ENCODE data around the gene C1QL1. TPM values are rescaled to one million over a fixed set of nuclear protein-coding genes. Genes with fewer than 3 reads are reported as not detected.
A peak's percentile ranks its signal among the peaks of the same experiment; 100 is the strongest.

Gene C1QL1
- polyA plus RNA-seq, 1 experiment = 1.9 TPM

DNA sequence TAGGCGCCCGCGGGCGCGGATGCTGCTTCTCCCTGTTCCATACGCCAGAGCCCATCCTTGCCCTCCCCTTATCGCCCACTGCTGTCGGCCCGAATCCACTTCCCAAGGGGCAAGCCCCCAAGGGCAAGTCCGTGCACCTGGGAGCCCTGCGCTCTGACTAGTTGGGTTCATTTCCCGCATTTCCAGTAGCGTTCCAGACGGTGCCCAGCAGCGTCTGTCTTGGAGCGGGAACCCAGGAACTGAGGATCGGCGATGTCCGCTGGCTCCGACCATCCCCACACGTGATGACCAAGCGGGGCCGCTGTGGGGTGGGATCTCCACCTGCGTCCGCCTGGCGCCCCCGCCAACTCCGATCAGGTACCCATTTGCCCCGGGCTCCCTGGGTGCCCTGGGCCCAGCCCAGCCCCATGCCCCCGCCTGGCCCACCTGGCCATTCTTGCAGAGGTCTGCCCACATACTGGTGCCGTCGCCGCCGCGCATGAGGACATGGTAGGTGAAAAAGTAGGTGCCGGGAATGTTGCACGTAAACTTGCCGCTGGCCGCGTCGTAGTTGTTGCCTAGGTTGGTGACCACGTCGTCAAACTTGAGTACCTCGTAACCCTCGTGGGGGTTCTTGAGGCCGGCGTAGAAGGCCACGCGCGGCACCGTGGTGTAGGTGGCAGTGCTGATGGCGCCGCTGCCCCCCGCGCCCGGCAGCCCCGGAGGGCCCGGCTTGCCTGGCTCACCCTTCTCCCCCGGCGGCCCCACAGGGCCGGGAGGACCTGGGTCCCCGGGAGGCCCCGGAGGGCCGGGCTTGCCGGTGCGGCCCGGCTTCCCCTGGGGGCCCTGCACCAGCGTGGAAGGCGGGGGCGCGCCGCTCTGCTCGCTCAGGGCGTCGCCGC lies 837 bp downstream of the C1QL1 start:
- no peaks in the 10 kb centered on the region; the same call in 1 of the 2 replicates for H3K9me3 ChIP-seq (ENCODE audit: control insufficient read depth, insufficient read depth, low read length)
- CTCF ChIA-PET = interaction anchor here (0.8 kb wide), 1 partner anchor 47 kb away, joined by 3 read pairs; no protein-coding TSS in a partner anchor
- POLR2A ChIA-PET = no interaction called here
- no peak overlapping the region for H3K27ac ChIP-seq (ENCODE audit: low read depth, low read length)
- peaks cover 47% of the 10 kb centered on the region for H3K27me3 ChIP-seq (ENCODE audit: control insufficient read depth, insufficient read depth, low read length)
- no peak for DNase-seq (ENCODE audit: low read depth, low spot score)
- TF ChIP-seq, protein P1, sequence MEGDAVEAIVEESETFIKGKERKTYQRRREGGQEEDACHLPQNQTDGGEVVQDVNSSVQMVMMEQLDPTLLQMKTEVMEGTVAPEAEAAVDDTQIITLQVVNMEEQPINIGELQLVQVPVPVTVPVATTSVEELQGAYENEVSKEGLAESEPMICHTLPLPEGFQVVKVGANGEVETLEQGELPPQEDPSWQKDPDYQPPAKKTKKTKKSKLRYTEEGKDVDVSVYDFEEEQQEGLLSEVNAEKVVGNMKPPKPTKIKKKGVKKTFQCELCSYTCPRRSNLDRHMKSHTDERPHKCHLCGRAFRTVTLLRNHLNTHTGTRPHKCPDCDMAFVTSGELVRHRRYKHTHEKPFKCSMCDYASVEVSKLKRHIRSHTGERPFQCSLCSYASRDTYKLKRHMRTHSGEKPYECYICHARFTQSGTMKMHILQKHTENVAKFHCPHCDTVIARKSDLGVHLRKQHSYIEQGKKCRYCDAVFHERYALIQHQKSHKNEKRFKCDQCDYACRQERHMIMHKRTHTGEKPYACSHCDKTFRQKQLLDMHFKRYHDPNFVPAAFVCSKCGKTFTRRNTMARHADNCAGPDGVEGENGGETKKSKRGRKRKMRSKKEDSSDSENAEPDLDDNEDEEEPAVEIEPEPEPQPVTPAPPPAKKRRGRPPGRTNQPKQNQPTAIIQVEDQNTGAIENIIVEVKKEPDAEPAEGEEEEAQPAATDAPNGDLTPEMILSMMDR (IDR thresholded peaks at IDR 0.05; ENCODE audit: low read depth, low read length) = no peak
- H3K4me3 ChIP-seq (ENCODE audit: low read depth, low read length) = peak overlapping the region; percentile 20; the same call in 1 of the 2 replicates

DNA sequence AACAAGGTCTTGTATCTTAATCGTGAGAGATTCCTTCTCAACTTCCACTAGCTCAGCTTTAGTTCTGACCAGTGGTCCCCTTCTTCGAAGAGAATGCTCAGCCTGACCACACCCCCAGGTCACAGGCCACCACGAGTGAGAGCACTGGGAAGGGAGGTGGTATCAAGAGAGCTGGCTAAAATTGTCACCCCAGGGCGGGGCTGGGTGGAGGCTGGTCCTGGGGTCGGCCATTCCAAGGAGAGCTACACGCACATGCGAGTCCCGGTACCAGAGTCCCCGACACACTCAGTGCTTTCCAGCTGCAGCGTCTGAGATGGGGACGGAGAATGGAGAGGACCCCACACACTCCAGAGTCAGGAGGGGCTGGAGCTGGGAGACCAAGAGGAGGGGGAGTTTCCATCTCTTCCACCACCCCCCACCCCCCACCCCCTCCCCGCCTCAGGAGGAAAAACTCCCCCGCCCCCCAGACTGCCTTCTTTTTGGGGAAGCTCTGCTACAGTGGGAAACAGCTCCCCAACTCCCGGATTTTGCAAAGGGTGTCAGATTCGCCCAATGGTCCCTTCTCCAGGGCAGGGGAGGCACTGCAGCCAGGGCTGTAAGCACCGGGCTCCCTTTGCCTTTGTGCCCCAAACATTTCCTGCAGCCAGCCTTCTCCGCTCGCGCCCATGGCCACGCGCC lies 1.6 kb downstream of the C1QL1 start:
- ChIA-PET POLR2A (no interaction called here), CTCF (interaction anchor here (0.8 kb wide), 1 partner anchor 46 kb away, joined by 3 read pairs; no protein-coding TSS in a partner anchor)
- peak overlapping the region; percentile 20; the same call in 1 of the 2 replicates for H3K4me3 ChIP-seq (ENCODE audit: low read depth, low read length)
- peaks cover 49% of the 10 kb centered on the region for H3K27me3 ChIP-seq (ENCODE audit: control insufficient read depth, insufficient read depth, low read length)
- no peak for DNase-seq (ENCODE audit: low read depth, low spot score)
- TF ChIP-seq, protein P1 (IDR thresholded peaks at IDR 0.05; ENCODE audit: low read depth, low read length) = no peak
- no peak overlapping the region for H3K27ac ChIP-seq (ENCODE audit: low read depth, low read length)
- no peaks in the 10 kb centered on the region; the same call in 1 of the 2 replicates for H3K9me3 ChIP-seq (ENCODE audit: control insufficient read depth, insufficient read depth, low read length)

- peaks cover 49% of the 10 kb centered on the region for H3K27me3 ChIP-seq (ENCODE audit: control insufficient read depth, insufficient read depth, low read length)
- CTCF ChIA-PET = interaction anchor here (1.2 kb wide), 1 partner anchor 45 kb away, joined by 4 read pairs; no protein-coding TSS in a partner anchor
Measured at GRCh38 chr17:44965481-44966234, 2.4 kb downstream of the C1QL1 start.

DNA sequence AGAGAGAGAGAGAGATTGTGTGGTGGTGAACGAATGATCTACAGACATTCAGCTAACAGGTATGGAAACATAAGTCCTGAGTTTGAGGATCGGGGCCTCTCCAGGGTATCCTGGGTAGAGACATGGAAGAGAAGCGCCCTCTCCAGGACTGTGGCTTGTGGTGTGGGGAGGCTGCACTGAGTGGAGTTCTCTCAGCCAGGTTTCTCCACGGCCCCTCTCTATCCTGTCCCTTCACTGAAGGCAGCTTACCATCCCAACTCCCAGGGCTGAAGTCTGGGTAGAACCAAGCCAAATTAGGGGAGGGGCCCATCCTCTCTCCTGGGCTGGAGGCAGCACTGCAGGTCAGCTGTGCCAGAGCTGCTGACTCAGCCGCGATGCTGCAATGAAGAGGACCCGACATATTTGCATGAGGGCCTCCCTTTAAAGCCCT lies 6.2 kb downstream of the C1QL1 start:
- H3K27ac ChIP-seq (ENCODE audit: low read depth, low read length) = no peak overlapping the region
- ChIA-PET CTCF (interaction anchor here (0.7 to 1.2 kb wide), 3 partner anchors 42 to 83 kb away, joined by 3 to 4 read pairs (median 4); no protein-coding TSS in a partner anchor), POLR2A (interaction anchor here (0.6 to 1.0 kb wide), 2 partner anchors 25 to 187 kb away, joined by 3 to 5 read pairs; partner anchors contain the start of gene HEXIM1)
- H3K27me3 ChIP-seq (ENCODE audit: control insufficient read depth, insufficient read depth, low read length) = peaks cover 34% of the 10 kb centered on the region
- H3K4me3 ChIP-seq (ENCODE audit: low read depth, low read length) = no peak overlapping the region
- no peak for DNase-seq (ENCODE audit: low read depth, low spot score)
- no peaks in the 10 kb centered on the region; the same call in 1 of the 2 replicates for H3K9me3 ChIP-seq (ENCODE audit: control insufficient read depth, insufficient read depth, low read length)
- TF ChIP-seq, protein P1 (IDR thresholded peaks at IDR 0.05; ENCODE audit: low read depth, low read length) = peak; percentile 18; the same call in 1 of the 2 replicates

More at GRCh38 chr17:44965481-44966234, 2.4 kb downstream of the C1QL1 start:
- TF ChIP-seq, protein P1 (IDR thresholded peaks at IDR 0.05; ENCODE audit: low read depth, low read length) = no peak; the same call in 1 of the 2 replicates
- no peak overlapping the region for H3K4me3 ChIP-seq (ENCODE audit: low read depth, low read length)
- no peak overlapping the region for H3K27ac ChIP-seq (ENCODE audit: low read depth, low read length)
- POLR2A ChIA-PET = no interaction called here
- H3K9me3 ChIP-seq (ENCODE audit: control insufficient read depth, insufficient read depth, low read length) = no peaks in the 10 kb centered on the region; the same call in 1 of the 2 replicates
- DNase-seq (ENCODE audit: low read depth, low spot score) = no peak
